Cerebellar cortex (tissue), 1 donor: ENCODE results near the gene GPATCH2.
A peak's percentile ranks its signal among the peaks of the same experiment; 100 is the strongest.

Source experiments
- DNase-seq: peaks from one replicate; pipeline ENCODE4 v3.0.0-alpha.2; 2015; ENCODE audit warnings: low spot score

Gene GPATCH2

GRCh38 chr1:217630711-217631591 is at the start of gene GPATCH2, which contains the start of gene SPATA17:
Gene GPATCH2, minus strand, starts transcription at chr1:217631090. Its CDS starts 119 bp downstream, at chr1:217630971.
Gene SPATA17, plus strand, starts transcription at chr1:217631344. Its CDS starts 35 bp downstream, at chr1:217631379.
- DNase-seq = peak; percentile 90

GRCh38 chr1:217674028-217674729 is 43.3 kb upstream of the GPATCH2 start:
- no peak for DNase-seq

GRCh38 chr1:217673387-217673786 is 42.5 kb upstream of the GPATCH2 start:
- no peak for DNase-seq

GRCh38 chr1:217668351-217668940 is 37.6 kb upstream of the GPATCH2 start:
- no peak for DNase-seq

GRCh38 chr1:217661407-217661806 is 30.5 kb upstream of the GPATCH2 start:
- DNase-seq = no peak

- DNase-seq = peak; percentile 14
Measured at GRCh38 chr1:217660353-217661062, 29.6 kb upstream of the GPATCH2 start.

- no peak for DNase-seq
Measured at GRCh38 chr1:217650674-217651073, 19.8 kb upstream of the GPATCH2 start.

GRCh38 chr1:217647791-217648190 is 16.9 kb upstream of the GPATCH2 start:
- DNase-seq = no peak

- no peak for DNase-seq
Measured at GRCh38 chr1:217642455-217642854, 11.6 kb upstream of the GPATCH2 start.

- DNase-seq = no peak
Measured at GRCh38 chr1:217627431-217627830, 3.5 kb downstream of the GPATCH2 start.

- no peak for DNase-seq
Measured at GRCh38 chr1:217626321-217626720, 4.6 kb downstream of the GPATCH2 start.

GRCh38 chr1:217622042-217622441 is 8.8 kb downstream of the GPATCH2 start:
- DNase-seq = no peak

- DNase-seq = no peak
Measured at GRCh38 chr1:217620814-217621213, 10.1 kb downstream of the GPATCH2 start.

GRCh38 chr1:217617126-217617525 is 13.8 kb downstream of the GPATCH2 start:
- DNase-seq = no peak

- DNase-seq = no peak
Measured at GRCh38 chr1:217614200-217614712, 16.6 kb downstream of the GPATCH2 start.

GRCh38 chr1:217605390-217605789 is 25.5 kb downstream of the GPATCH2 start:
- no peak for DNase-seq

- no peak for DNase-seq
Measured at GRCh38 chr1:217602380-217602779, 28.5 kb downstream of the GPATCH2 start.

GRCh38 chr1:217599154-217599553 is 31.7 kb downstream of the GPATCH2 start:
- DNase-seq = no peak

GRCh38 chr1:217590598-217590997 is 40.3 kb downstream of the GPATCH2 start:
- no peak for DNase-seq

GRCh38 chr1:217586586-217586985 is 44.3 kb downstream of the GPATCH2 start:
- DNase-seq = no peak

- no peak for DNase-seq
Measured at GRCh38 chr1:217585577-217585976, 45.3 kb downstream of the GPATCH2 start.
